NCI-H446 (cell line): ENCODE measurements around the gene HMCES.
A peak's percentile ranks its signal among the peaks of the same experiment; 100 is the strongest.
"Not testable (repeated sequence)": the region's sequence is repeated elsewhere in the genome, so short reads cannot be mapped to it uniquely, and the experiment has no call there.

Experiments
- DNase-seq, 2 experiments: peaks; one replicate each; lab custom pipeline; 2025; lab: John Stamatoyannopoulos, UW

Gene HMCES

GRCh38 chr3:129257609-129258008 is 21.1 kb upstream of the HMCES start:
- no peak for DNase-seq

GRCh38 chr3:129259612-129260477 is 18.8 kb upstream of the HMCES start:
- DNase-seq: no peak

- DNase-seq: no peak
Observed at GRCh38 chr3:129260606-129261005, 18.1 kb upstream of the HMCES start.

GRCh38 chr3:129261894-129262293 is 16.8 kb upstream of the HMCES start:
- DNase-seq: no peak

GRCh38 chr3:129263161-129263910 is 15.3 kb upstream of the HMCES start:
- DNase-seq: no peak

- not testable (repeated sequence) for DNase-seq
Observed at GRCh38 chr3:129264994-129265393, 13.7 kb upstream of the HMCES start.

- DNase-seq: no peak
Observed at GRCh38 chr3:129266651-129267050, 12.0 kb upstream of the HMCES start.

GRCh38 chr3:129268396-129268795 is 10.3 kb upstream of the HMCES start:
- no peak for DNase-seq

GRCh38 chr3:129271674-129272073 is 7.0 kb upstream of the HMCES start:
- no peak for DNase-seq

GRCh38 chr3:129276385-129276784 is 2.3 kb upstream of the HMCES start:
- DNase-seq: no peak

- no peak for DNase-seq
Observed at GRCh38 chr3:129277829-129278271, 820 bp upstream of the HMCES start.

- no peak for DNase-seq
Observed at GRCh38 chr3:129278966-129279906, 566 bp downstream of the HMCES start.

GRCh38 chr3:129280183-129280582 is 1.5 kb downstream of the HMCES start:
- no peak for DNase-seq

- DNase-seq: no peak
Observed at GRCh38 chr3:129281726-129282125, 3.1 kb downstream of the HMCES start.

GRCh38 chr3:129282727-129283327 is 4.2 kb downstream of the HMCES start:
- no peak for DNase-seq

GRCh38 chr3:129286081-129286480 is 7.4 kb downstream of the HMCES start:
- no peak for DNase-seq

GRCh38 chr3:129288446-129288845 is 9.8 kb downstream of the HMCES start:
- DNase-seq: no peak

GRCh38 chr3:129289201-129289921 is 10.7 kb downstream of the HMCES start:
- DNase-seq: no peak

- peak in 1 of 2 experiments; percentile 12 for DNase-seq
Observed at GRCh38 chr3:129291236-129291886, 12.7 kb downstream of the HMCES start.

- no peak for DNase-seq
Observed at GRCh38 chr3:129295286-129295685, 16.6 kb downstream of the HMCES start.
